Activated CD4-positive, alpha-beta T cell treated with anti-CD3 and anti-CD28 coated beads, Interleukin-10, Interleukin-2, amounts not matched to agents 100 ng/mL and 50 ng/mL, durations not matched to agents 16 hours and 8 hours (primary cell): ENCODE data around the gene PCED1A.

Source experiments
- DNase-seq: peaks from one replicate; pipeline ENCODE4 v3.0.0-alpha.2; 2020

The PCED1A gene

DNA sequence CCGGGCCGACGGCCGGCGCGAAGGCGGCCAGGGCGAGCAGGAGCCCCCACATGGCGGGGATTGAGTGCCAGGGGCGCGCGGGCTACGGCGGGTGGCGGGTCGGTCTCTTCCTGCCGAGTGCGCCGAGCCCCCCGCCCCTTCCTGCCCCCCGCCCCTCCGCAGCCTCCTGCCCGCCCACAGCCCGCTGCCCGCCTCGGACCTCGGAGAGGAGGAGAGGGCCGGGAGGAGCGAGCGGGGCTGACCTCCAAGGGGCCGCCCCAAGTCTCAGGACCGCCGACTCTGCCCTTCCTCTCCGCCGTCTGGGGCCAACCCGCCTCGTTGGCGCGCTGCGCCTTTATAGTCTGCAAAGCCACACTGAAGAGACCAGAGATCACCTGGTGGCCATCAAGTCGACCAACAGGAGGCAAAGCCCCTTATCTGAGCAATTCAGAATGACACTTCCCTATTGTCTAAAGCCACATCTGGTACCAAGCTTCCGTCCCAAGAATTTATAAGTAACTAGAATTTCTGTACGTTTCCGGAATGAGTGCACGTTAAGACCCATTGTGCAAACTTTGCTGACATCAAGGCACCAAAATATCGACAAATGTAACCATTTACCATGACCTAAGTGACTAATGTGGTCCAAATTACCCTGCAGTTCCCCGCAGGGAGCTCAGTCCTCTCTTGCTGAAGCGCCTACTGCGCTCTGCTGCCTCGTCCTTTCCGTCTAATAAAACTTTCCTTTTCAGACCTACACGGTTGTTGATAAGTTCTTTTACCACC lies 39.8 kb downstream of the PCED1A start, which contains the start of gene CPXM1:
Gene CPXM1, minus strand, starts transcription at position 107 of the 765 bp plus-strand sequence. Its CDS starts 55 bp downstream, at position 52.
- no peak for DNase-seq

DNA sequence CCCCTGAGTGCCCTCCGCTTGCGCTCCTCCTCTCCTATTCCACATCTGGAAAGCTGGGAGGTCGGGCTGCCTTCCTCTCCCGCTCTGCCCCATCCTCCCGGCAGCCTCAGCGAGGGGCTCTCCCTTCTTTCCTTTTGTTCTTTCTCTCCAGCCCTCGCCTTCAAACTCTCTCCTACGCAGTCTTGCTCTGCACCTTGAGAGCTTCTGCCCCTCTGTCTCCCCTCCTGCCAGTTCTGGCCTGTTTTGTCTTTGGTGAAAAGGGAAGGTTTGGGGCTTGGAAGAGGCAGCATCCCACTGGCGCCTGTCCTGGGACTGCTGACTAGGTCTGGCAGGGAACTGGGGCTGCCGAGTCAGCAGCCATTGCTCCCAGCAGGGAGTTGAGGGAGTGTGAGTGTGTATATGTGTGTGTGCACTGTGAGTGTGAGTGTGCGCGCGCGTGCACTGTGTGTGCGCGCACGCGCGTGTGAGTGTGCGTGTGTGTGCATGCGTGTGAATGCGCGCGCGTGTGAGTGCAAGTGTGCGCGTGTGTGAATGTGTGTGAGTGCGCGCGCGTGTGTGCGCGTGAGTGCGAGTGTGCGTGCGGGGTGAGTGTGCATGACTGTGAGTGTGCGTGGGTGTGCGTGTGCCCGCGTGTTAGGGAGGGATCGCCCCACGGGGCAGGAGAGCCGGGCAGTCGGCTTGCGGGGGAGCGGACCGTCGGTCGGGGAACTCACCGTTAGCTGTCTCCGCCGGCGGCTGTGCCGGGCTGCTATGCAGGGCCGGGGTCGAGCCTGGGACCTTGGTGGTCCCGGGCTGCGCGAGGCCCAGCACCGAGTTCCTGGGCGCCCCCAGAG lies 40.6 kb downstream of the PCED1A start:
- no peak for DNase-seq

DNA sequence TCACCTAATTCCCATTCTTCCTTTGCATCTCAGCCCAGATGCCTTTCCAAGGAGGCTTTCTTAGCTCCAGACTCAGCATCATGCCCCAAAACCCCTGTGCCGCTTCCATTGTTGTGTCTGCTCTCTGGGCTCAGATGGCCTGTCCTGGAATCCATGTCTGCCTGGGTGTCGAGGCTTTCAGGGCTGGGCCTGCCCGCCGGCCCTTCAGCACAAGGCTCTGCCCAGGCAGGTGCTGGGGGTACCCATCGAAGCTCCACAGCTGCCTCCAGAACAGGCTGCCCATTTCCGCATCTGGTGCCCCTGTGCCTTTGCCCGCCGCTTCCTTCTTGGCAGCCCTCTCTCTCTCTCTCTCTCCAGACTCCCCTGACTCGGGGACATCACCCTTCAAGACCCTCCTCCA lies 41.2 kb downstream of the PCED1A start:
- no peak for DNase-seq

DNA sequence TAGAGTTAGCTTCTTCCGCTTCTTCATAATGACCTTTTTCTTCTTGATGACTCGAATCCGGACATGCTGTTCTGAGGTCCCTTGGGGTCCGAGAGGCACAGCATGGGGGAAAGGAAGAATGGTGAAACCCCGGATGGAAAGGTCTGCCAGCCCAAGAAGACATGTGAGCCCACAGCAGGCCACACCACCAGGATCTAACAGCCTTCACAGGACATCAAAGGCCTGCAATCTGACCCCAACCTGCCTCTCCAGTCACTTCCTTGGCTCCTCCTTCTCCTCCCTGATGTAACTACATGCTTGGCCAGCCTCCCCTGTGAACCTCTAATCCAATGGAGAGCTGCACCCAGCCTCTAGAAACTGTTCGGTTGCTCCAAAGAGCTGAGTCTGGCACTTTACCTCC lies 41.6 kb downstream of the PCED1A start:
- no peak for DNase-seq

DNA sequence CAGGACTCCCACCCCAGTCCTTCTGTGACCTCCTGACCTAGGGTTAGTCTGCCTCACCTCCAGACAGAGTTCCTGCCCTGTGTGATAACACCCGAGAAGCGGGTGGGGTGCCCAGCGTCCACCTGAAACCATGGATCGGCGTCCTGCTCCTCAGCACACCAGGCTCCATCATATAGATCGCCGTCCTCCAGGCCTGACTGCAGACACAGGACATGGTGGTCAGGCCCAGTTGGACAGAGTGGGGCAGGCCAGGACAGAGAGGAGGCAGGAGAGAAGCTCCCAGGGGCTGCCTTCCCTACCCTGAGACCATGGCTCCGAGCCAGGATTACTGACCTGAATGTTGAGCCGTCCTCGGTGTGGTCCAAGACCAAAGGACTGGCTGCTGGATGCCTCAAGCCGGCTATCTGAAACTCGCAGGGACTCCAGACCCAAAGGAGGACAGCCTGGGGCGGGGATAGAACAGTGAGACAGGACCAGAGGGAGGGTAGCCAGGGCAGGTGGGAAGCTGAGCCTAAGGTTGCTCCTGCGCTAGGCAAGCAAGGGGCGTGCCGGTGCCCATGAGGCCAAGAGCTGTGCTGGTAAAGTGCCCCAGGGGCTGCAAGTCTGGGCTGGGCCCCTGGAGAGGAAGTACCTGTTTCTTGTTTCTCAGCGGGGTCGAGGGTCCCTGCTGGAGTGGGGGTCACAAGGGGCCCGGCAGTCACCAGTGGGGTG lies 42.2 kb downstream of the PCED1A start:
- DNase-seq, result no peak

DNA sequence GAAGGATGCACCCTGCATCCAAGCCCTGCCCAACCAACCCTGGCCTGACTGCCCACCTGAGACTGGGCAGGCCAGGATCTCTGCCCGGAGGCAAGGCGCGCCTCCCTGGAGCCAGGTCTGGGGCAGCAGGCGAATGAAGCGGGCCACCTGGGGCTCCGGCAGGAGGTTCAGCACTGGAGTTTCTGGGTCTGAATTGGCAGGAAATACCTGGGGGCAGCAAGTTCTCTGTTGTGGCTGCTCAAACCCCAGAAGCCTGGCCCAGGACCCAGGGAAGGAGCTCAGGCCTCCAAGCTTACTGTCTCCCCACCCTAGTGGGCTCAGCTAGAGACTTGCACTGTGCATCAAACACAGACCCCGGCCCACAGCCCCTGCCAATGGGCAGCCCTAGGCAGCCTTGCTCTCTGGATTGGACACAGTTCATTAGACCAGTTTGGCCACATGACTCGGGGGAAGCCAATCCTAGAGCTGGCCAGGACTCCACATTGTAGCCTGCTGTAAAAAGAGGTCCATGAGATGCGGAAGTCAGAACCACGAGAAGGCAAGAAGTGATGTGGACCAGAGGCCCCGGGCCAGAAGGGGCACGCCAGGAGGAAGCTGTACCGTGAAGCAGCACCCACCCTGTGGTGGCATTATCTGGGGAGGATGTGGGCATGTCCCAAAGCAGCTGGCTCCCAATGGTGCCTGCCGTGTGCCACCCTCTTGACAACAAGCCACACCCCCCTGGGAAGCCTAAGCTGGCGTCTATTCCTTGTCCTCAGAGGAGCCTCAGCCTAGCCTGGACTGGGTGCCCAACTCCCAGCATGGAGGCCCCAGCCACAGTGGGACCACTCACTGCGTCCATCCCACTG lies 43.1 kb downstream of the PCED1A start:
- no peak for DNase-seq

DNA sequence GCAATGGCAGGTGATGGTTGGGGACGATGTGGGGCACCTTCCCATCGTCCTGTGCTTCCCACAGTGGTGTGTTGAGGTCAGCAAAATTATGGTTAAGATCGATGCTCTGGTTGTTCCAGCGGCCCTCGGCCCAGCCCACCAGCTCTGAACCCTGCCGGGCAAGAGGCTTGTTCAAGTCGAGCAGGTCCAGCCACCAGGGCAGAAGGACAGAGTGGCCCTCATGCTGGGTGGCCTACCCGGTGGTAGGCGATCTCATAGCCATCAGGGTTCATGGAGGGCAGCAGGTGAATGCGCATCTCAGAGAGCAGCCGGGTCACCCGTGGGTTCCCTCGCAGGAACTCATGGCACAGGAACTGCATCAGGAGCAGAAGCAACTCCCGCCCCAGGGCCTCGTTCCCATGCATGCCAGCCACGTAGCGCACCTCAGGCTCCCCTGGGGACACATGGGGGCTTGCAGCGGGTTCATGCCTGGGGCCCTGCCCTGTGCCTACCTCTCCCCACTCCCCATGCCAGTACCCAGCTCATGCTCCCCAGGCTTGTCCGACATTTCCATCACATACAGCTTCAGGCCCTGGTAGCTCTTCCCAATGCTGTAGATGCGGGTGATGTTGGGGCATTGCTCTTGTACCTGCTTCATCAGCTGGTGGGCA lies 44.3 kb downstream of the PCED1A start:
- DNase-seq, result no peak

DNA sequence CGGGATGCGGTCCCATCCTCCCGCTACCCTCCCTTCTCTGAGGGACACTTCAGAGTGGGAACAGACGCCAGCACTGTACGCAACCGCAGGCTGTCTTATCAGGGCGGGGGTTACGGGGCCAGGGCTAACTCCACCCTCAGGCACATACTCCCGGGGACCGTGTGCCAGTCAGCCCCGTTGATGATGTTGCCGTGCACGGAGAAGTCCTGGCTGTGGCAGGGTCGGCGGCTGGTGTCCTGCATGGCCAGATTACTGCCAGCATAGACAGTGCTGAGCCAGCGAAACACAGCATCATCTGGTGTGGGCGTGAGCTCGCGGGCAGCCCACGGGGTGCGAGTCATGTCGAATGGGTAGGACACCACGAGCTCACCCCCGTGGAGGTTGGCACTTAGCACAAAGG lies 45.0 kb downstream of the PCED1A start:
- DNase-seq, result no peak

DNA sequence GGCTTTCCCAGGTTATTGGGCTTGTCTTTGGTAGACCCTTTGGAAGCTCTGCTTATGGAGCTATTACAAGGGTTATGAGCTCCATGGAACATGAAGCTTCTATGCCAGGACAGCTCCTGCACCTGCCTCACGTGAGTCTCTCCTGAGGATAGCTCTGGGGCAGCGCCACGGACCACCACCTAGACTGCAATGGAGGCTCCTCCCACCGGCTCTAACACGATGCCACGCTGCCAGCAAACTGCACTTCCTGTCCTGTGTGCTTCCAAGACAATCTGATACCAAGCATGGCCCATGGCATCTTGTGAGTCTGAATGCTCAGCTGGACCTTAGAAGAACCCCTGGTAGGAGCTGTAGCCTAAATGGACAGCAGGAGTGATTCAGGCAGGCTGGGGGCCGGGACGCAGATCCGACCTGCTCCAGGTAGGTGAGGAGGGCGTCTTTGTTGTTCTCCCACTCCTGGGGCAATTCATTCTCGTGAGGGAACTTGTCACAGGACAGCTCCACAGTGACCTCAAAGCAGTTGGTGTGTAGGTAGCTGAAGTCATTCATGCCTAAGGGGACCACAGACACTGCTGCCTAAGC lies 45.5 kb downstream of the PCED1A start:
- no peak for DNase-seq

DNA sequence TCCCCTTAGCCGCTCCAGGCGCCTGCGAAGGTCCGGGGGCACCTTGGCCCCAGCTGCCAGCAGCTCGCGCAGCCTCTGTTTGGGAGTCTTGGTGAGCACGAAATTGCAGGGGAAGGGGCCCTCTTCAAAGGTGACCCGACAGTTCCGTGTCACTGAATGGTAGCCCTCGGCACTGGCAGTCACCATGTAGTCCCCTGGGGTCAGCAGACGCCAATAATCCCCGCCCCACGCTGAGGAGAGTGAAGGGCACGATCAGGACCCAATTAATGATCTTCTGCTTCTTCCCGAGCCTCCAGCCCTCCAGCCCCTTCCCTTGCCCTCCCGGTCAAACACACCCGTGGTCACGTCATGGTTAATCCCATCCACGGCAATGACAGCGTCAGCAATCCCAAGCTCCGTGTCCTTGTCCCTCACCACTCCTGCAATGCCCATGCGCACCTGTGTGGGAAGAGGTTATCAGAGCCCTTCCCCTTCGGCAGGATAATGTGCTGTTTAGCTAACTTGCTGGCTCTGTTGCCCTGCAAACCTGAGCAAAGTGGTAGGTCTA lies 46.2 kb downstream of the PCED1A start:
- no peak for DNase-seq

DNA sequence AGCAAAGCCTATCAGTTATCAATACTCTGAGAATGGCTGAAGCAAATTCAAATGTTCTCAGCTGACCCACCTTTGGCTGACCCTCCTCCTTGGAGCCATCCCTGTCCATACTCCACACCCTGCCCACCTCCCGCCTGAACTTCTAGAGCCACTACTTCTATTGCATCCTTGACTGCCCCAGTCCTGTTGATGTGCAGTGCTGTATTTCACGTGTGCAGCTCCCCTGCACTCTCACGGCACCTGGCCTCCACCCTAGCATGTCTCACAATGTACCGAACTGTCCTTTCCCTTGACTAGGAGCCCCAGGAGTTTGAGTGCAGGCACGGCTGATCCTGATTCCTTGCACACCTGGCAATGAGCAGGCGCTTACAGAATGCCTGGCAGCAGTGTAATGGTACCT lies 47.0 kb downstream of the PCED1A start:
- DNase-seq, result no peak
